Left ventricle myocardium inferior (tissue), 1 donor: ENCODE results near the gene SLIT1. TPM values are rescaled to one million over a fixed set of nuclear protein-coding genes. Genes with fewer than 3 reads are reported as not detected.

Experiments used
- DNase-seq: peaks from one replicate; pipeline ENCODE4 v3.0.0-alpha.2; 2020
- H3K27ac ChIP-seq: fragments of 200-600 bp; replicated peaks from 2 replicates; pipeline ENCODE4 v1.8.0; 2021
- H3K27me3 ChIP-seq: fragments of 200-600 bp; 2 replicates; pipeline ENCODE4 v1.8.0; 2021; ENCODE audit warnings: low read depth
- H3K36me3 ChIP-seq: fragments of 200-600 bp; 2 replicates; pipeline ENCODE4 v1.8.0; 2021
- H3K4me1 ChIP-seq: fragments of 200-600 bp; 2 replicates; pipeline ENCODE4 v1.8.0; 2021
- H3K4me3 ChIP-seq: fragments of 200-600 bp; 2 replicates; pipeline ENCODE4 v1.8.0; 2021; ENCODE audit warnings: mild to moderate bottlenecking, moderate library complexity
- H3K9me3 ChIP-seq: fragments of 200-600 bp; replicated peaks from 2 replicates; pipeline ENCODE4 v1.8.0; 2021
- CTCF ChIP-seq: fragments of 200-600 bp; IDR thresholded peaks from 2 replicates; pipeline ENCODE4 v1.8.0; 2021; ENCODE audit warnings: antibody characterized with exemption, mild to moderate bottlenecking, borderline replicate concordance
- intact Hi-C: fragments of 100-400 bp; cut with micrococcal nuclease; formaldehyde crosslinking; loops from one replicate; pipeline ENCODE4 v1.11.0; 2022
- total RNA-seq: library from RNA; stranded (reverse); fragmentation: NEBNext Ultra II Directional; extraction: Animal tissue kit (Norgen Biotek cat#: 25700); gene quantifications from one replicate; pipeline ENCODE4 v1.2.1, GENCODE V29; 2021
- donor health status: DM: no; HTN: yes; CAD: no; lungs with severe emphysema.

Gene SLIT1
- total RNA-seq, 1 donor from 2014 or later = 0.08 TPM

GRCh38 chr10:97075421-97075820 lies 110.3 kb downstream of the SLIT1 start:
- no peak for TF ChIP-seq CTCF
- DNase-seq = no peak
- no peaks in the 10 kb centered on the region for H3K9me3 ChIP-seq
- no peak overlapping the region for H3K4me3 ChIP-seq
- no peaks in the 10 kb centered on the region for H3K4me1 ChIP-seq
- peaks cover 76% of the 10 kb centered on the region for H3K27me3 ChIP-seq
- H3K27ac ChIP-seq = no peak overlapping the region
- intact Hi-C loops = no loop called here
- H3K36me3 ChIP-seq = no peaks in the 10 kb centered on the region

GRCh38 chr10:97074256-97075145 lies 111.3 kb downstream of the SLIT1 start:
- Histone ChIP-seq H3K4me1 (no peaks in the 10 kb centered on the region), H3K9me3 (peaks cover 4% of the 10 kb centered on the region), H3K27me3 (peaks cover 79% of the 10 kb centered on the region), H3K27ac (no peak overlapping the region), H3K4me3 (no peak overlapping the region), H3K36me3 (no peaks in the 10 kb centered on the region)
- DNase-seq = no peak
- no peak for TF ChIP-seq CTCF
- intact Hi-C loops = loop anchor here (5.0 kb wide), 1 partner anchor 133 kb away; no protein-coding TSS in a partner anchor

- no peak overlapping the region for H3K4me3 ChIP-seq
- no peak overlapping the region for H3K27ac ChIP-seq
- peaks cover 4% of the 10 kb centered on the region for H3K9me3 ChIP-seq
- H3K27me3 ChIP-seq = peaks cover 86% of the 10 kb centered on the region
- H3K36me3 ChIP-seq = no peaks in the 10 kb centered on the region
- TF ChIP-seq CTCF = peak; percentile 95
- H3K4me1 ChIP-seq = no peaks in the 10 kb centered on the region
- DNase-seq = peak; percentile 80
- intact Hi-C loops = loop anchor here (5.0 kb wide), 1 partner anchor 134 kb away; no protein-coding TSS in a partner anchor
Observed at GRCh38 chr10:97072851-97073665, 112.7 kb downstream of the SLIT1 start.

- no peak for TF ChIP-seq CTCF
- Histone ChIP-seq H3K4me3 (no peak overlapping the region), H3K4me1 (no peaks in the 10 kb centered on the region), H3K27ac (no peak overlapping the region), H3K9me3 (peaks cover 4% of the 10 kb centered on the region), H3K27me3 (peaks cover 89% of the 10 kb centered on the region), H3K36me3 (no peaks in the 10 kb centered on the region)
- intact Hi-C loops = loop anchor here (5.0 kb wide), 1 partner anchor 136 kb away; no protein-coding TSS in a partner anchor
- no peak for DNase-seq
Observed at GRCh38 chr10:97071496-97071895, 114.3 kb downstream of the SLIT1 start.

- H3K27ac ChIP-seq = no peak overlapping the region
- H3K36me3 ChIP-seq = no peaks in the 10 kb centered on the region
- H3K4me3 ChIP-seq = no peak overlapping the region
- peaks cover 4% of the 10 kb centered on the region for H3K9me3 ChIP-seq
- DNase-seq = no peak
- H3K27me3 ChIP-seq = peaks cover 76% of the 10 kb centered on the region
- no peak for TF ChIP-seq CTCF
- H3K4me1 ChIP-seq = no peaks in the 10 kb centered on the region
- intact Hi-C loops = loop anchor here (5.0 kb wide), 1 partner anchor 138 kb away; no protein-coding TSS in a partner anchor
Observed at GRCh38 chr10:97069576-97070362, 116.0 kb downstream of the SLIT1 start.
